Hepatocyte (in vitro differentiated cells): ENCODE data around the gene SLC9A8.

Experiments
- CTCF ChIP-seq: fragments of 200-600 bp; sonication (generic); IDR thresholded peaks from 2 replicates; pipeline ENCODE4 v1.5.1; 2016; ENCODE audit warnings: antibody characterized with exemption, mild to moderate bottlenecking; ENCODE audit not compliant: poor library complexity
- EZH2 ChIP-seq: fragments of 200-600 bp; sonication (generic); IDR thresholded peaks from 2 replicates; pipeline ENCODE4 v1.6.1; 2016; ENCODE audit warnings: antibody characterized with exemption, mild to moderate bottlenecking, borderline replicate concordance
- EZH2phosphoT487 ChIP-seq: fragments of 200-600 bp; sonication (generic); IDR thresholded peaks from one replicate; pipeline ENCODE4 v1.6.1; 2018; ENCODE audit warnings: antibody characterized with exemption, mild to moderate bottlenecking, low read depth, moderate library complexity; ENCODE audit not compliant: unreplicated experiment, severe bottlenecking

DNA sequence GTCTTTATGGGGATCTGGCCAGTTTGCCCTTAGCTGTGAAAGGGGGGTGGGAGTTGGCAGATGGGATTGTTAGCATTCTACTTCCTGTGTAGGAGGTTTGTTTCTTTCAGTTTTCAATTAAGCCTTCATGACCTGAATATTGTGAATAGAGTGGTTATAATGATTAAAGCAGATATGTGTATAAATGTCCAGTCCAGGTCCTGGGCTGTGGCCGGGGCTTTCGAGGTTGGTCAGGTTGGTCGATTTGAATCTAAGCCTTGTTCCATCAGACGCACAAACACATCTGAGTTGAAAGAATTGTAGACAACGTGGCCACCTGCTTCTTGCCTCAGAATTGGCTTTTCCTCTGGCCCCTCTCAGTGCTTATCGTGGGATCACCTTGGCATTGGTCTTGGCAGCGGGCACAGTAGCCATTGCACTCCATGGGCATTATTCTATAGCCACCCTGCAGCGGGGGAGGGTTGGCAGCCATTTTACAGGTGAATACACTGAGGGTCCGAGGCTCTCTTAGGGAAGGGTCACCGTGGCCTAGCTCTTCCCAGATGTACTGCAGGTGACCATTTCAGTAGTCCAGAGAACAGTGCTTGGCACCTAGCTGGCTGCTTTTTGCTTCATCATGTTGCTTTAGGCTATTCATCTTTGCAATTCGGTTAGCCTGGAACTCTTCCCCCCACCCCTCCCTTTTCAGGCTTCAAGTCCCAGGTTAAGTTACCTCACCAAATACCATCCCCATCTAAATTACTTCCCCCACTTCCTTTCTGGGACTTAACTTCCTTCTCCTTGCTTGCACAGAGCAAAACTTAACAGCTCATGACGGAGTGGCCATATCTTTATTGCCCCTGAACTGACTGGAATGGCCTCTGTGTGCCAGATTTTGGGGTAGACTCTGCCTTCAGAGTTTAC is 124.7 kb downstream of the SLC9A8 start:
- TF ChIP-seq CTCF = no peak
- no peak for TF ChIP-seq EZH2
- no peak for TF ChIP-seq EZH2phosphoT487
